Suppressor macrophage treated with lipopolysaccharide for 4 hours (primary cell): ENCODE data around the gene NCF1.
"Not testable (repeated sequence)": the region's sequence is repeated elsewhere in the genome, so short reads cannot be mapped to it uniquely, and the experiment has no call there.

Source experiments
- DNase-seq: peaks from one replicate; pipeline ENCODE4 v3.0.0-alpha.2; 2020

The NCF1 gene

DNA sequence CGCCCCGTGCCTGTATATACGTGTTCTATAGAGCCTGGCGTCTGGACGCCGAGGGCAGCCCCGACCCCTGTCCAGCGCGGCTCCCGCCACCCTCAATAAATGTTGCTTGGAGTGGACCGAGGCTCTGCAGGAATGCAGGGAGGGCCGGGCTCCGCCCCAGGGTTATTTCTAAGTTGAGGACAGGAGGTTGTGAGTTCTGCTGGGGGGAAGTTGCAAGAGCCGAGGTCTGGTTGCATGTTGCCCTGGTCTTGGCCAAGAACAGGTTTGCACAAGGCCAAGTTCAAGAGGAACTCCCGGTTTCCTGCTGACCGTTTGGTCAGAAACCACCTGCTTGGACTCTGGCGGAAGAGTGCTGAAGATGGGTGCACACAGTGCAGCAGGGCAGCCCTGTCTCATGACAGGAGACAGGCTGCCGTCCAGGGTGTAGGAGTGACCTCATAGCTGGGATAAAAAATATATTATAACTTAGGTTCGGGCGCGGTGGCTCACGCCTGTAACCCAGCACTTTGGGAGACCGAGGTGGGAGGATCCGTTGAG, 15.5 kb downstream of the NCF1 start:
- DNase-seq = not testable (repeated sequence)

DNA sequence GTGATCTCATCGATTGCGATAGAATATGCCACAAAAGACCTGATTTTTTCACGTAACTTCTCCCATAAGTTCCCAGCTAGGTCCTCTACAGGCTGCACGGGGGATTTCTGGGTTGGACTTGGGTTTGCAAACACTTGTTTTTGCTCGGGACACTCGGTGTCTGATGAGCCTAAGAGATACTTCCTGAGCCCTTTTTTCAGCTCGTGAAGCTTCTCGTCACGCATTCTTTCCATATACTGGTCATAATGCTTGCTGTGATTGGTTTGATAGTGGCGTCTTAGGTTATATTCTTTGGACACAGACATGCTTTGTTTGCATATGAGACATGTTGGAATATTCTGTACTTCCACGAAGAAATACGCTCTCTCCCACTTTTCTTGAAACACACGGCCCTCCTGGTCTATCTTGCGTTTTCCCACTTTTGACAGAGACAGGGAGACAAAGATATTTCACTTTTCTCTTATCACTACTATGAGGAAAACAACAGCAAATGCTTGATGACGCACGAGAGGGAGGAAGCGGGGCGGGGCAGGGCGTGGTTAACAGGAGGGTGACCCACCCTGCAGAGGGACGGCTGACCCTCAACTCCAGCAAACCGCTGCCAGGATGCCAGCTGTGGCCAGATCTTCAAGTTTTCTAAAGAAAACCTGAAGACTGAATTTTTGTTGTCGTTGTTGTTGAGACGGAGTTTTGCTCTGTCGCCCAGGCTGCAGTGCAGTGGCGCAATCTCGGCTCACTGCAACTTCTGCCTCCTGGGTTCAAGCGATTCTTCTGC, 24.2 kb downstream of the NCF1 start:
- not testable (repeated sequence) for DNase-seq

- DNase-seq = not testable (repeated sequence)
Measured at GRCh38 chr7:74798644-74799043, 24.8 kb downstream of the NCF1 start.

GRCh38 chr7:74815882-74816281, 42.1 kb downstream of the NCF1 start:
- DNase-seq = not testable (repeated sequence)

DNA sequence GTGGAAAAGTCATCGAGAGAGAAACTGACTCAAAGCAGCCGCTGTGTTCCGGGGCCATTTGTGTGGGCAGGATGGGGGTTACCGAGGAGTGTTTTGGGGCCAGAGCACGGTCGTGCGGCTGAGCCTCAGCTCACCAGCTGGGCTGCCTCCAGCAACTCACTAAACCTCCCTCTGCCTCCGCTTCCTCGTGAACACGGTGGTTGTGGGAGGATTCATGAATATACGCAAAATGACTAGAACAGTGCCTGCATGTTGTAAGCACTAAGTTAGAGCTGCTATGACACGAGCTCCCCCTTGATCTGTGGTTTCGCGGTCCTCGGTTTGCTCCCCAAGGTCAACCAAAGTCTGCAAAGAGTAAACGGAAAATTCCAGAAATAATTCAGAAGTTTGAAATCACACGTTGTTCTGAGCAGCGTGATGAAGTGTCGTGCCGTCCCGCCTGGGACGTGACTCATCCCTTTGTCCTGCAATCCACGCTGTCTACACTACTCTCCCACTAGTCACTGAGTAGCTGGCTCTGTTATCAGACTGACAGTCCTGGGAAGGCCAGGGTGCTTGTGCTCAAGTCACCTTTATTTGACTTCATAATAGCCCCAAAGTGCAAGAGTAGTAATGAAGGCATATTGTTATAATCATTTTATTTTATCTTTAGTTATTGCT, 46.5 kb downstream of the NCF1 start:
- not testable (repeated sequence) for DNase-seq

DNA sequence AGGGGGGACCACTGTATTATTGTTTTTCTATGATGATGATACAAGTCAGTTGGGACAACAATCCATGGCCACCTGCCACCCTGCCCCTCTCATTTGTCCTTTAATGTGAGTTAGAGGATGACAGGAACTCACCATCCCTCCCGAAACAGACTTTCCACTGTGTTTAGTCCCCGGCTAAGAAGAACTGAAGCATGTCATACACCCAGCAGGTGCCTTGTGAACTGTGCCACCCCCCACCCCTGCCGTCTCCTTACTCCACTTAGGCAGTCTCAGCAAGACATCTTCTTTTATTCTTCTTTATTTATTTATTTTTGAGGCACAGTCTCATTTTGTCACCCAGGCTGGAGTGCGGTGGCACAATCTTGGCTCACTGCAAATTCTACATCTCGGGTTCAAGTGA, 47.4 kb downstream of the NCF1 start:
- DNase-seq = not testable (repeated sequence)

- not testable (repeated sequence) for DNase-seq
Measured at GRCh38 chr7:74829959-74830358, 56.1 kb downstream of the NCF1 start.

DNA sequence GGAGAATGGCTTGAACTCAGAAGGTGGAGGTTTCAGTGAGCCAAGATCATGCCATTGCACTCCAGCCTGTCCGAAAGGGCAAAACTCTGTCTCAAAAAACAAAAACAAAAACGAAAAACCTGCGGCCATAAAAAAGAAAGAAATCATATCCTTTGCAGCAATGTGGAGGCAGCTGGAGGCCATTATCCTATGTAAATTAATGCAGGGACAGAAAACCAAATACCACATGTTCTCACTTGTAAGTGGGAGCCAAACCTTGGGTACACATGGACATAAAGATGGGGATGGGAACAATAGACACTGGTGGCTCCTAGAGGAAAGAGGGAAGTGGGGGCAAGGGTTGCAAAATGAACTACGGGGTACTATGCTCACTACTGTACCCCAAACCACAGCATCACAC, 56.6 kb downstream of the NCF1 start:
- not testable (repeated sequence) for DNase-seq
